ENCODE data around the gene ZNF865.
A peak's percentile ranks its signal among the peaks of the same experiment; 100 is the strongest.

Gene ZNF865

DNA sequence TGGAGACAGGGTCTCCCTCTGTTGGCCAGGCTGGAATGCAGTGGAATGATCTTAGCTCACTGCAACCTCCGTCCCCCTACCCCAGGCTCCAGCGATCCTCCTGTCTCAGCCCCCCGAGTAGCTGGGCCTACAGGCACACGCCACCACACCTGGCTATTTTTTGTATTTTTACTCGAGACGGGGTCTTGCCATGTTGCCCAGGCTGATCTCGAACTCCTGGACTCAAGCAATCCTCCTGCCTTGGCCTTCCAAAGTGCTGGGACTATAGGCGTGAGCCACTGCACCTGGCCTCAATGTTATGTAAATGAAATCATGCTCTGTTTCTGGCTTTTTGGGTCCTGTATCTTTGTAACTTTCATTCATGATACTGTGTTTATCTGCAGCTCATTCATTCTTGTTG is 16.7 kb upstream of the ZNF865 start:
- no peak for DNase-seq

- DNase-seq: no peak
Measured at GRCh38 chr19:55590109-55590508, 15.3 kb upstream of the ZNF865 start.

DNA sequence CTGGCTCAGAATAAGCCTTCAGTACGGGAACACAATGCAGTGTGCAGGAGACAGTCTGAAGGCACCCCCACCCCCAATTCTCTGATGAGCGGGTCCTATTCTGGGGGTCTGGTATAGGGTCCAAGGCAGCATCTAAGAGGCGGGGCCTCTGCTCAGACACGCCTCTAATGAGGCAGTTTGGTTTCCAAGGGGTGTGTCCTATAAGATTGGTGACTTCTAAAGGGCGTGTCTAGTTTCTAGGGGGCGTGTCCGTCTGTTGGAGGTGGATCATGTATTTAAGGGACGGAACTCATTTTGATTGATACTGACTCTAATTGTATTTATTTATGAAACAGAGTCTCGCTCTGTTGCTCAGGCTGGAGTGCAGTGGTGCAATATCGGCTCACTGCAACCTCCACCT is 14.8 kb upstream of the ZNF865 start:
- DNase-seq: peak; percentile 75

DNA sequence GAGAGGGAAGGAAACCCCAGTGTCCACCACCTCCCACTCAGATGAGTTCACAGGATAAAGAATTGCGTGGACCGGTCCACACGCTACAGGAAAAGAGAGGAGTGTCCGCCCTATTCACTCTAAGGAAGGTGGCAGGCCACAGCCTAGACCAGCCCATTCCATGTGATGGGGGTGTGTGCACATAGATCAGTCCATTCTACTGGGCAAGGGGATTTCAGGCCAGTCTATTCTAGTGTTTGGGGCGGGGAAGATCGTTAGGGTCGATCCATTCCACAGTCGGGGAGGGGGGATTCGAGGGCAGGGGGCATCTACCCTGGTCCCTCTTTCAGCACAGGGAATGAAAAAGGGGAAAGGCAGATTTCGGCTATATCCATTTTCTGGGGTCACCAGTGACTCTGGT is 13.9 kb upstream of the ZNF865 start:
- DNase-seq: peak; percentile 18

- DNase-seq: no peak
Measured at GRCh38 chr19:55592391-55593090, 12.9 kb upstream of the ZNF865 start.

DNA sequence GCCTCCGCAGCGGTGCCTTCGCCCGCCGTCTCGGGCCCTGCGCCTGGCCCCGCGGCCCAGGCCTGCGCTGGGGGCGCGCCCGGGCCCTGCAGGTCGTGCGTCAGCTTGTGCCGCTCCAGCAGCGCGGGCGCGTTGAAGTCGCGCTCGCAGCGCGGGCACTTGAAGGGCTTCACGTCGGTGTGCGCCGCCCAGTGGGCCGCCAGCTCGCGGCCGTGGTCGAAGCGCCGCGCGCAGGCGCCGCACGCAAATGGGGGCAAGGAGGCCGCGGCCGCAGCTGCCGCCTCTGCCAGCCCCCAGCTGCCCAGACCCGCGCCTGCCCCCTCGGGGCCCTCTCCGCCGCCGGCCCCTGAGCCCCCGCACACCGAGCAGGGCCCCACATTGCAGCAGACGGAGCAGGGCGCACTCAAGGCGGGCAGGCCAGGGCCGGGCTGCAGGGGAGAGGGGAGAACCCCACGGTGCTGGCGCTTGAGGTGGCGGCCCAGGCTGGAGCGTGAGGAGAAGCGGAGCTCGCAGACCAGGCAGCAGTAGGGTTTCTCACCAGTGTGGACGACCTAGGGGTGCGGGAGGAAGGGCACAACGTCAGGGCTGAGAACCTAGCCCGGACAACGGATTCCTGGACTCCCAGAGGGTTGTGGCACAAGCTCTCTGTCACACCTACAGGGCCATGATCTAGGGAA is 12.2 kb upstream of the ZNF865 start:
- DNase-seq: no peak

DNA sequence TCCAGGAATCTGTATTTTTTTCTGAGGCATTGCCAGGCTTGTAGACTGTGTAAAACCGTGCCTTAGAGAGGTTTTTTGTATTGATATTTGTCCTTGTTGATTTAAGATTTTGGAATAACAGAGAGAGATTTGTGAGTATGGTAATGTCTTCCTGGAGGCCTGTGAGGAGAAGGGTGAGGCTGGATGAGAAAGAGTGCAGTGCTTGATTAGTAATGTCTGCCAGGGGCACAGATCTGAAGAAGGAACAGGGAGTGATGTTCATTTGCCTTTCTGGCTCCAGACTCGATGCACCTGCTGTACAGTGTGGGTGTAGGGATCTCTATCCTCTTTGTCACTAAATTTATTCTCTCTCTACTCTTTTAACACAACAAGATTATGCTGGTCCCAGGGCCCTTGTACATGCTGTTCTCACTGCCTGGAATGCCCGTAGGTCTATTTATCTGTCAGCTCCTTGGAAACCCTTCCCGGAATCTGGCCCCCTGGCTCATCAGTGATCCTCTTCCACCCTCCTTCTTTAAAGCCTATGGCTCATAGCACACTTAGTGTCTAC is 10.4 kb upstream of the ZNF865 start:
- DNase-seq: no peak

DNA sequence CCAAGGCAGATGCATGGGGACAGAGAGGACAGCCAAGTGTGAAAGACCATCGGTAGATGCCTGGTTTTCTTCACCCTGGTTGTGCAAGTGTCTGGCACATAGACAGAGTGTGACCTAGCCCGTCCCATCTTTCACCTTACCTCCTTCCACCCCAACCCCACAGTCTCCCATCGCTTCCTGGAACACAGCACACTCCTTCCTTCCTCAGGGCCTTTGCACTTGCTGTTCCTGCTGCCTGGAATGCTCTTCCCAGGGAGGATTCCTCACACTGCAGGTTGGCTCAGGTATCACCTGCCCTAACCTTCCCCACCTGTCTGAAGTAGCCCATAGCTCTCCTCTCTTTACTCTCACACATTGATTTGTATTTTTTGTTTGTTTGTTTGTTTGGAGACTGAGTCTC is 9.1 kb upstream of the ZNF865 start:
- DNase-seq: no peak

DNA sequence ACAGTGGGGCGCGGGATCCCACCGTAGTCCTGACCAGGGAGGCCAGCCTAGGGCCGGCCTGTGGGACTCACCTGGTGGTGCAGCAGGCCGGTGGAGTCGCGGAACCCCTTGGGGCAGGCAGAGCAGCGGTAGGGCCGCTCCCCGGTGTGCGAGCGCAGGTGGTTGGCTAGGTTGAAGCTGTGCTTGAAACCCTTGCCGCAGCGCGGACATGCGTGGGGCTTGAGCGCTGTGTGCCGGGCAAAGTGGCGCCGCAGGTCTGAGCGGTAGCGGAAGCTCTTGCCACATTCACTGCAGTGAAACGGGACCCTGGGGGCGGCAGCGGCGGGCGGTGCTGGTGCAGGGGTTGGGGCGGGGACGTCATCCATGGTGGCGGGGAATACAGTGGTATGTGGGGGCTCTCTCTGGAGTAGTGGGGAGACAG is 7.9 kb upstream of the ZNF865 start:
- no peak for DNase-seq

GRCh38 chr19:55598034-55598433 is 7.4 kb upstream of the ZNF865 start:
- peak; percentile 16 for DNase-seq

DNA sequence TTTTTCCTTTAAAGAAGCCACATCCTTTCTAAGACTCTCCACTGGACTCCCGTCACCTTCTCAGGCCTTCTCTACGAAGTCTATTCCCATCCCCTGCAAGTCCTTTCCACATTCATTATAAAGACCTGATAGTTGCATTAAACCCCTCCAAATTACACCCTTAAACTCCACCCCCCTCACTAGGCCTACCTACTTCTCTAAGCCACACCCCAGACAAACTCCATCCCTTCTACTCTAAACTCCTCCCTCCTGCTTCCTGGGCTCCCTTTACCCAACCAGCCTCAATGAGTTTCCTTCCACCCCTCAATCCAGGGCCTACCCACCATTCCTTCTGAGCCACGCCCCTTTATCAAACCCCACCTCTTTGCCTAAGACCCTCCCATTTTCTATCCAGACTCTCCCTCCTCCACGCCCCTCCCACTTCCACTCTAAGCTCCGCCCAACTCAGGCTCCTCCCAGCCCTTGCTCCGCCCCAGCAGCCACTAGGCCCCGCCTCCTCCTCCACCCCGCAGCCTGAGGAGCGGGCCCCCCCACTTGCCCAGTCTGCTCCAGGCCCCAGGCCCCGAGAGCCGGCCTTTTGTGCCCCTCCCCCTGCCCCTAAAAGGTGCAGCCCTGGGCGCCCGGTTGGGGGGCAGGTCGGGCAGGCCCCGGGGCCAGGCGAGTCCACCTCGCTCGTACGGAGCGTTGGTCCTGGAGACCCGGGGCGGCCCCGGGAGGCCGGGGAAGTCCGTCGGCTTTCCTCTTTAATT is 6.6 kb upstream of the ZNF865 start:
- DNase-seq: peak; percentile 96

GRCh38 chr19:55599468-55599841 is 6.0 kb upstream of the ZNF865 start, which contains the start of gene FIZ1:
Gene FIZ1 (minus strand): TSS chr19:55599517. CDS start chr19:55597865, 1,652 bp downstream.
- DNase-seq: peak; percentile 100

GRCh38 chr19:55599842-55600661 is 5.4 kb upstream of the ZNF865 start, which contains the start of gene ZNF524:
Gene ZNF524 (plus strand): TSS chr19:55600288. CDS start chr19:55602113, 1,825 bp downstream.
- peak; percentile 99 for DNase-seq

DNA sequence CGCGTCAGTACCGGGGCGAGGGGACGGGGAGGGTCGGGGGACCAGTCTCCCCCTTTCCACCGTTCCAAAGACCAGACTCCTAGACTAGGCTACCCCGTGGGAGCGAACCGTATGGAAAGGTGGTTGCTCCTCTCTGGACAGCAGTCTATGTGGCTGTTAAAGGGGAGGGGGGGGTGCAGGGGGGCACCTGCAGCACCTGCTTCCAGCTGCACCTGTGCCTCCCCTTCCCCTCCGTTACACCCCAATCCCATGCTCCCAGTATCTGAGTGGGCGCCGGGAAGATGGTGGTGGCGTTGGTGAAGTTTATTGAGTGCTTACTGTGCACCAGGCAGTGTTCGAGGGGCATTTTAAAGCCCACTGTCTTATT is 4.8 kb upstream of the ZNF865 start:
- no peak for DNase-seq

- peak; percentile 42 for DNase-seq
Measured at GRCh38 chr19:55601084-55601483, 4.4 kb upstream of the ZNF865 start.

GRCh38 chr19:55602104-55603001 is 3.1 kb upstream of the ZNF865 start:
- DNase-seq: no peak

GRCh38 chr19:55603115-55603514 is 2.3 kb upstream of the ZNF865 start:
- no peak for DNase-seq

DNA sequence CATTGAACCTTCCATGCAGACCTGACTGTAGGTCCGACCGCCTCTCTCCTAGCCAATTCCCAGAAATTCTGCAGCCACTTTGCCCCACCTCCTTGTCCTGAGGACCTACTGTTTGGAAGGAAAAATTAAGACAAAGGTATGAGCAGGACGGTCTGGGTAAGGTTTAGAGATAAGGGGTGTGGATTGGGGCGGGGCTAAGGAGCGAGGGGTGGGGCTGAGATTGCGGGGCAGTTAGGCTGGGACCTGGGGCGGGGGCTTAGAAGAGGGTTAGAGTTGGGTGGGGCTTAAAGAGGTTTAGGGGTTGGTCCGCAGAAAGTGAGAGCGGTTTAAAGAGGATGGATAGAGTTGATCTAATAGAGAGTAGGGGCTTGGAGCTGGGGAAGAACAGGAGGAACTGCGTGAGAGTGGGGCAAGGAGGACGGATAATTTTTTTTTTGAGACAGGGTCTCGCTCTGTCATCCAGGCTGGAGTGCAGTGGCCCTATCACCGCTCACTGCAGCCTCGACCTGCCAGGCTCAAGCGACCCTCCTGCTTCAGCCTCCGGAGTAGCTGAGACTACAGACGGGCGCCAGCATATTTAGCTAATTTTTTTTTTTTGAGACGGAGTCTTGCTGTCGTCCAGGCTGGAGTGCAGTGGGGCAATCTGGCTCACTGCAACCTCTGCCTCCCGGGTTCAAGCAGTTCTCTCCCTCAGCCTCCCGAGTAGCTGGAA is 1.7 kb upstream of the ZNF865 start:
- DNase-seq: no peak

DNA sequence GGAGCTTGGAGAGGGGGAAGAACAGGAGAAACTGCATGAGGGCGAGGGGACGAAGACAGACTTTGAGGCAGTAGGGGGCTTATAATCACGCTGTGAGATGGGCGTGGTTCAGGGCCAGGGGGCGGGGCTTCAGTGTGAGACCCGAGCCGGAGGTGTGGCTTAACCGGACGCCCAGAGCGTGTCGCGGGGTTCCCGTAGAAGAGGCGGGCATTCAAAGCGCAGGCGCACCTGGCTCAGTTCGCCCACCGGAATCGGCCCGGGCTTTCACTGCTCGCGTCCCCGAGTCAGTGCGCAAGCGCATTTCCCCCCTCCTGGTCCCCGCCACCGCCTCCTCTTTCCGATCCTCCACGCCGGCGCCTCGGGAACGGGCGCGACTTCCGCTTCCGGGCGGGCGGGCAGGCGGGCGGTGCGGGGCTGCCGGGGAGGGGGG is 225 bp upstream of the ZNF865 start:
- DNase-seq: peak; percentile 99

DNA sequence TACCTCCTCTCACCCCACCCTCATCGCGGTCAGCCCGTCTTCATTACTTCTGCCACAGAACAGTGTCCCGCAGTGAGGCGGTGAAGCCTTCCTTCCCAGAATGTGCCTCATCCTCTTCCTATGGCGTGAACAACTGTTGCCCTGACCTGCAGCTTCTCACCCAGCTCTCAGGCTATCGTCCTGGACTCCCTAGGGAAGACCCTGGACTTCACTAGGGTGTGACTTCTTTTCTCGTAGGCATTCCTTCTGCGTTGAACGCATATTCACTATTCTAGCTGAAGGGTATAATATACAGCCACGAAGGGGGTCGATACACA is 982 bp downstream of the ZNF865 start:
- DNase-seq: no peak

GRCh38 chr19:55606817-55607216 is 1.4 kb downstream of the ZNF865 start:
- no peak for DNase-seq

All from NCI-H69 (cell line).